NB4 (cell line): ENCODE data around the gene ARSB.

Experiments
- POLR2A ChIP-seq: IDR thresholded peaks from 2 replicates; pipeline ENCODE4 v1.6.1; 2011; ENCODE audit warnings: mild to moderate bottlenecking; ENCODE audit not compliant: insufficient read length; ENCODE audit errors: extremely low read depth
- TF ChIP-seq, protein P1 (sequence below): IDR thresholded peaks from one replicate; pipeline ENCODE4 v1.5.1; 2012; ENCODE audit warnings: low read depth, low read length
- TF ChIP-seq, protein P2 (sequence below): IDR thresholded peaks from 2 replicates; pipeline ENCODE4 v1.6.1; 2011; ENCODE audit warnings: low read depth, low read length

DNA sequence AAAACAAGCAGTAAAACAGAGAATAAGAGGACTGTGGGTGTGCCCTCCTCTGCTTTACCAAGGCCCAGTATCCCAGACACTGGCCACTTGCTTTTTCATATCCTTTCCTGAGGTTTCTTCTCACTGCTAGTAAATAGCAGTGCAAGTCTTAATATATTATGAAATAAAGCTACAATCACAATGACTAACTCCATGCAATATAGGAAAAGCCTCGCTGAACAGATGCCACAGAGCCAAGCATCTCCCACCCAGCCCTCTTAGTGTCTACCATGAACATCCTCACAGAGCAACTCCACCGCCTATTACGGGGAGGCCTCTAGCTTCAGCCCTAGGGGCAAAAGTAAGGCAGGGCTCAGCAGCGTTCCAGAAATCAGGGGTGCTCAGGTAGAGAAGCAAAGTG is 205.8 kb downstream of the ARSB start:
- TF ChIP-seq, protein P1, sequence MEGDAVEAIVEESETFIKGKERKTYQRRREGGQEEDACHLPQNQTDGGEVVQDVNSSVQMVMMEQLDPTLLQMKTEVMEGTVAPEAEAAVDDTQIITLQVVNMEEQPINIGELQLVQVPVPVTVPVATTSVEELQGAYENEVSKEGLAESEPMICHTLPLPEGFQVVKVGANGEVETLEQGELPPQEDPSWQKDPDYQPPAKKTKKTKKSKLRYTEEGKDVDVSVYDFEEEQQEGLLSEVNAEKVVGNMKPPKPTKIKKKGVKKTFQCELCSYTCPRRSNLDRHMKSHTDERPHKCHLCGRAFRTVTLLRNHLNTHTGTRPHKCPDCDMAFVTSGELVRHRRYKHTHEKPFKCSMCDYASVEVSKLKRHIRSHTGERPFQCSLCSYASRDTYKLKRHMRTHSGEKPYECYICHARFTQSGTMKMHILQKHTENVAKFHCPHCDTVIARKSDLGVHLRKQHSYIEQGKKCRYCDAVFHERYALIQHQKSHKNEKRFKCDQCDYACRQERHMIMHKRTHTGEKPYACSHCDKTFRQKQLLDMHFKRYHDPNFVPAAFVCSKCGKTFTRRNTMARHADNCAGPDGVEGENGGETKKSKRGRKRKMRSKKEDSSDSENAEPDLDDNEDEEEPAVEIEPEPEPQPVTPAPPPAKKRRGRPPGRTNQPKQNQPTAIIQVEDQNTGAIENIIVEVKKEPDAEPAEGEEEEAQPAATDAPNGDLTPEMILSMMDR: no peak
- TF ChIP-seq POLR2A: no peak
- TF ChIP-seq, protein P2, sequence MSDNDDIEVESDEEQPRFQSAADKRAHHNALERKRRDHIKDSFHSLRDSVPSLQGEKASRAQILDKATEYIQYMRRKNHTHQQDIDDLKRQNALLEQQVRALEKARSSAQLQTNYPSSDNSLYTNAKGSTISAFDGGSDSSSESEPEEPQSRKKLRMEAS: no peak
